Fibroblast of mammary gland (primary cell): ENCODE measurements around the gene SLC44A1.
"Not testable (repeated sequence)": the region's sequence is repeated elsewhere in the genome, so short reads cannot be mapped to it uniquely, and the experiment has no call there.

Experiments
- DNase-seq: peaks from one replicate; pipeline ENCODE4 v3.0.0-alpha.2; 2010; ENCODE audit warnings: low read depth
- H3K4me3 ChIP-seq: 2 replicates; pipeline ENCODE4 v1.5.1; 2011; ENCODE audit warnings: low read depth, mild to moderate bottlenecking, low read length, moderate library complexity; ENCODE audit not compliant: control insufficient read depth
- CTCF ChIP-seq: conservative IDR thresholded peaks from 2 replicates; pipeline ENCODE4 v1.5.1; 2011; ENCODE audit warnings: low read depth, low read length, inconsistent platforms; ENCODE audit not compliant: control insufficient read depth, insufficient read depth

The SLC44A1 gene

GRCh38 chr9:105255421-105255820, 11.0 kb downstream of the SLC44A1 start:
- no peak for TF ChIP-seq CTCF
- no peak for DNase-seq
- no peak overlapping the region for H3K4me3 ChIP-seq

GRCh38 chr9:105256569-105256968, 12.1 kb downstream of the SLC44A1 start:
- not testable (repeated sequence) for H3K4me3 ChIP-seq

GRCh38 chr9:105257809-105258208, 13.4 kb downstream of the SLC44A1 start:
- H3K4me3 ChIP-seq: no peak overlapping the region
- no peak for TF ChIP-seq CTCF
- DNase-seq: no peak

More at GRCh38 chr9:105256569-105256968, 12.1 kb downstream of the SLC44A1 start:
- not testable (repeated sequence) for DNase-seq

- no peak overlapping the region for H3K4me3 ChIP-seq
- DNase-seq: no peak
- no peak for TF ChIP-seq CTCF
These were observed 13.8 kb downstream of the SLC44A1 start for GRCh38 chr9:105258225-105258737.

GRCh38 chr9:105259274-105259673, 14.8 kb downstream of the SLC44A1 start:
- TF ChIP-seq CTCF: no peak
- no peak for DNase-seq
- no peak overlapping the region for H3K4me3 ChIP-seq

- DNase-seq: no peak
- TF ChIP-seq CTCF: no peak
- H3K4me3 ChIP-seq: no peak overlapping the region
These were observed 15.5 kb downstream of the SLC44A1 start for GRCh38 chr9:105259731-105260612.

GRCh38 chr9:105262497-105262896, 18.0 kb downstream of the SLC44A1 start:
- no peak for TF ChIP-seq CTCF

More at GRCh38 chr9:105262497-105262896, 18.0 kb downstream of the SLC44A1 start:
- peak; percentile 29 for DNase-seq
- H3K4me3 ChIP-seq: no peak overlapping the region
